ENCODE results near the gene PLBD1. TPM values are rescaled to one million over a fixed set of nuclear protein-coding genes. Genes with fewer than 3 reads are reported as not detected.

The PLBD1 gene
- total and polyA plus RNA-seq, 12 donors = 6.4 to 45.1 (median 27.6) TPM

- TF ChIP-seq CTCF (IDR thresholded peaks at IDR 0.05) = no peak
- H3K4me1 ChIP-seq = peaks cover 0 to 36% (median 18%) of the 10 kb centered on the region in 9 donors
- no peaks in the 10 kb centered on the region for H3K27me3 ChIP-seq
- ATAC-seq (peak; percentile 46 to 91 (median 67)), DNase-seq (no peak)
- peak overlapping the region in 9 of 10 donors; percentile 26 to 77 (median 63) for H3K27ac ChIP-seq
- intact Hi-C loops (cut with DNase I) = loop anchor here in 1 of 10 donors (5.0 kb wide), 1 partner anchor 46 kb away; the partner anchor contains the start of gene PLBD1
- H3K9me3 ChIP-seq = peaks cover 0 to 35% (median 8%) of the 10 kb centered on the region in 11 donors
- 20 to 39% methylated on average over 3 of the region's 3 CpGs for WGBS, 2 donors
- H3K36me3 ChIP-seq = no peaks in the 10 kb centered on the region
- no peak overlapping the region for H3K4me3 ChIP-seq
Observed at GRCh38 chr12:14612898-14613445, 45.3 kb upstream of the PLBD1 start.

- 80 to 82% methylated on average over 3 of the region's 3 CpGs for WGBS, 2 donors
- Histone ChIP-seq H3K4me1 (peaks cover 0 to 36% (median 18%) of the 10 kb centered on the region in 9 donors), H3K9me3 (peaks cover 0 to 43% (median 11%) of the 10 kb centered on the region in 11 donors), H3K27ac (peak overlapping the region in 5 of 10 donors; percentile 61 to 77 (median 64)), H3K27me3 (no peaks in the 10 kb centered on the region), H3K36me3 (no peaks in the 10 kb centered on the region), H3K4me3 (no peak overlapping the region)
- TF ChIP-seq CTCF (IDR thresholded peaks at IDR 0.05) = no peak
- peak in 5 of 8 donors; percentile 35 to 78 (median 62) for ATAC-seq
- intact Hi-C loops (cut with DNase I) = loop anchor here in 1 of 10 donors (5.0 kb wide), 1 partner anchor 45 kb away; the partner anchor contains the start of gene PLBD1
- no peak for DNase-seq
Observed at GRCh38 chr12:14612250-14612649, 44.6 kb upstream of the PLBD1 start.

GRCh38 chr12:14611640-14612203 is 44.0 kb upstream of the PLBD1 start:
- intact Hi-C loops (cut with DNase I) = loop anchor here in 1 of 10 donors (5.0 kb wide), 1 partner anchor 44 kb away; the partner anchor contains the start of gene PLBD1
- ATAC-seq (peak in 4 of 8 donors; percentile 46 to 69 (median 55)), DNase-seq (no peak)
- no peaks in the 10 kb centered on the region for H3K27me3 ChIP-seq
- no peak for TF ChIP-seq CTCF (IDR thresholded peaks at IDR 0.05)
- peaks cover 0 to 36% (median 18%) of the 10 kb centered on the region in 9 donors for H3K4me1 ChIP-seq
- H3K36me3 ChIP-seq = no peaks in the 10 kb centered on the region
- peaks cover 0 to 48% (median 16%) of the 10 kb centered on the region in 11 donors for H3K9me3 ChIP-seq
- H3K27ac ChIP-seq = peak overlapping the region in 3 of 10 donors; percentile 13 to 77 (median 64)
- H3K4me3 ChIP-seq = no peak overlapping the region
- 90 to 92% methylated on average over 3 of the region's 3 CpGs for WGBS, 2 donors

GRCh38 chr12:14607568-14607967 is 39.9 kb upstream of the PLBD1 start:
- no peaks in the 10 kb centered on the region for H3K27me3 ChIP-seq
- H3K27ac ChIP-seq = no peak overlapping the region
- TF ChIP-seq CTCF (IDR thresholded peaks at IDR 0.05) = no peak
- intact Hi-C loops (cut with DNase I) = no loop called here
- ATAC-seq (no peak), DNase-seq (no peak)
- no peak overlapping the region for H3K4me3 ChIP-seq
- no peaks in the 10 kb centered on the region for H3K36me3 ChIP-seq
- peaks cover 0 to 10% (median 0%) of the 10 kb centered on the region in 9 donors for H3K4me1 ChIP-seq
- peaks cover 0 to 89% (median 41%) of the 10 kb centered on the region in 11 donors for H3K9me3 ChIP-seq

Data from heart right ventricle (tissue), 16 donors.